Left forelimb (tissue), 1 donor: Measurements from ENCODE around the gene IRX1.

Experiments
- DNase-seq: peaks from one replicate; pipeline ENCODE4 v3.0.0-alpha.2; 2018; ENCODE audit warnings: low spot score

Gene IRX1

GRCh38 chr5:3595006-3595961 is at the start of gene IRX1:
Gene IRX1, plus strand, starts transcription at chr5:3595832. Its CDS starts 274 bp downstream, at chr5:3596106.
- no peak for DNase-seq

- DNase-seq: no peak
Observed at GRCh38 chr5:3546028-3546427, 49.6 kb upstream of the IRX1 start.

GRCh38 chr5:3564116-3564515 is 31.5 kb upstream of the IRX1 start:
- DNase-seq: no peak

GRCh38 chr5:3564827-3565518 is 30.7 kb upstream of the IRX1 start:
- no peak for DNase-seq

- no peak for DNase-seq
Observed at GRCh38 chr5:3584724-3585531, 10.7 kb upstream of the IRX1 start.

- no peak for DNase-seq
Observed at GRCh38 chr5:3590161-3590966, 5.3 kb upstream of the IRX1 start.

GRCh38 chr5:3590967-3591900 is 4.4 kb upstream of the IRX1 start:
- DNase-seq: no peak

- no peak for DNase-seq
Observed at GRCh38 chr5:3592298-3592697, 3.3 kb upstream of the IRX1 start.

- DNase-seq: no peak
Observed at GRCh38 chr5:3593771-3594509, 1.7 kb upstream of the IRX1 start.

- no peak for DNase-seq
Observed at GRCh38 chr5:3594510-3595005, 1.1 kb upstream of the IRX1 start.

GRCh38 chr5:3596261-3596825 is 711 bp downstream of the IRX1 start:
- no peak for DNase-seq

GRCh38 chr5:3596857-3597166 is 1.2 kb downstream of the IRX1 start:
- no peak for DNase-seq

- DNase-seq: no peak
Observed at GRCh38 chr5:3597167-3598007, 1.8 kb downstream of the IRX1 start.

- no peak for DNase-seq
Observed at GRCh38 chr5:3598207-3598606, 2.6 kb downstream of the IRX1 start.

- no peak for DNase-seq
Observed at GRCh38 chr5:3598769-3599211, 3.2 kb downstream of the IRX1 start.

- no peak for DNase-seq
Observed at GRCh38 chr5:3599226-3600105, 3.8 kb downstream of the IRX1 start.
